ENCODE measurements around the gene NPIPB12. TPM values are rescaled to one million over a fixed set of nuclear protein-coding genes. Genes with fewer than 3 reads are reported as not detected.
A peak's percentile ranks its signal among the peaks of the same experiment; 100 is the strongest.
"Not testable (repeated sequence)": the region's sequence is repeated elsewhere in the genome, so short reads cannot be mapped to it uniquely, and the experiment has no call there.

Gene NPIPB12
- 15.0 TPM for total RNA-seq
- long read RNA-seq, partial matches to known transcripts: 0 of 1 reads
- long read RNA-seq, other reads (novel, unspliced or antisense): 1 of 1 reads

- ATAC-seq; intact Hi-C loops (cut with DNase I): not testable (repeated sequence)
Measured at GRCh38 chr16:29506308-29506707, at the start of gene NPIPB12. TSS of gene NPIPB12 (minus strand) at chr16:29506408.

GRCh38 chr16:29521520-29521919 is 15.3 kb upstream of the NPIPB12 start:
- DNase-seq (ENCODE audit: missing footprints); intact Hi-C loops (cut with DNase I); ATAC-seq: not testable (repeated sequence)

More at GRCh38 chr16:29506308-29506707, at the start of gene NPIPB12:
- not testable (repeated sequence) for DNase-seq (ENCODE audit: missing footprints)

GRCh38 chr16:29482276-29482675 is 23.9 kb downstream of the NPIPB12 start:
- ATAC-seq; intact Hi-C loops (cut with DNase I): not testable (repeated sequence)
- DNase-seq (ENCODE audit: missing footprints): peak; percentile 7

- ATAC-seq; DNase-seq (ENCODE audit: missing footprints); intact Hi-C loops (cut with DNase I): not testable (repeated sequence)
Measured at GRCh38 chr16:29472065-29472464, 34.1 kb downstream of the NPIPB12 start.

GRCh38 chr16:29469660-29470059 is 36.5 kb downstream of the NPIPB12 start:
- intact Hi-C loops (cut with DNase I): not testable (repeated sequence)
- DNase-seq (ENCODE audit: missing footprints) (peak; percentile 92), ATAC-seq (peak; percentile 95)

GRCh38 chr16:29467654-29468366 is 38.4 kb downstream of the NPIPB12 start:
- not testable (repeated sequence) for ATAC-seq

GRCh38 chr16:29466904-29467303 is 39.3 kb downstream of the NPIPB12 start:
- DNase-seq (ENCODE audit: missing footprints); intact Hi-C loops (cut with DNase I): not testable (repeated sequence)
- ATAC-seq: peak; percentile 4

More at GRCh38 chr16:29467654-29468366, 38.4 kb downstream of the NPIPB12 start:
- intact Hi-C loops (cut with DNase I); DNase-seq (ENCODE audit: missing footprints): not testable (repeated sequence)

- intact Hi-C loops (cut with DNase I); DNase-seq (ENCODE audit: missing footprints): not testable (repeated sequence)
- ATAC-seq: peak; percentile 51
Measured at GRCh38 chr16:29465985-29466824, 40.0 kb downstream of the NPIPB12 start.

GRCh38 chr16:29460647-29461030 is 45.6 kb downstream of the NPIPB12 start:
- intact Hi-C loops (cut with DNase I); ATAC-seq; DNase-seq (ENCODE audit: missing footprints): not testable (repeated sequence)

- intact Hi-C loops (cut with DNase I); DNase-seq (ENCODE audit: missing footprints): not testable (repeated sequence)
- peak; percentile 43 for ATAC-seq
Measured at GRCh38 chr16:29459706-29460646, 46.2 kb downstream of the NPIPB12 start, which contains the start of gene SULT1A4. TSS of gene SULT1A4 (plus strand) at chr16:29459913. CDS start at chr16:29461386, 1,473 bp downstream.

GRCh38 chr16:29457660-29458059 is 48.5 kb downstream of the NPIPB12 start:
- peak; percentile 28 for DNase-seq (ENCODE audit: missing footprints)
- intact Hi-C loops (cut with DNase I); ATAC-seq: not testable (repeated sequence)

GRCh38 chr16:29454828-29455227 is 51.4 kb downstream of the NPIPB12 start:
- DNase-seq (ENCODE audit: missing footprints); intact Hi-C loops (cut with DNase I): not testable (repeated sequence)
- peak; percentile 84 for ATAC-seq

GRCh38 chr16:29454269-29454668 is 51.9 kb downstream of the NPIPB12 start, which contains the start of the genes BOLA2 and SLX1B:
TSS of gene BOLA2 (minus strand) at chr16:29454351. CDS start at chr16:29454253, 98 bp downstream.
TSS of gene SLX1B (plus strand) at chr16:29454533.
- intact Hi-C loops (cut with DNase I); DNase-seq (ENCODE audit: missing footprints): not testable (repeated sequence)
- ATAC-seq: peak; percentile 97

GRCh38 chr16:29453754-29454153 is 52.5 kb downstream of the NPIPB12 start:
- peak; percentile 8 for ATAC-seq
- DNase-seq (ENCODE audit: missing footprints); intact Hi-C loops (cut with DNase I): not testable (repeated sequence)

All from Right ventricle myocardium inferior (tissue), 1 donor.